ENCODE results near the gene DDX54.

The DDX54 gene

DNA sequence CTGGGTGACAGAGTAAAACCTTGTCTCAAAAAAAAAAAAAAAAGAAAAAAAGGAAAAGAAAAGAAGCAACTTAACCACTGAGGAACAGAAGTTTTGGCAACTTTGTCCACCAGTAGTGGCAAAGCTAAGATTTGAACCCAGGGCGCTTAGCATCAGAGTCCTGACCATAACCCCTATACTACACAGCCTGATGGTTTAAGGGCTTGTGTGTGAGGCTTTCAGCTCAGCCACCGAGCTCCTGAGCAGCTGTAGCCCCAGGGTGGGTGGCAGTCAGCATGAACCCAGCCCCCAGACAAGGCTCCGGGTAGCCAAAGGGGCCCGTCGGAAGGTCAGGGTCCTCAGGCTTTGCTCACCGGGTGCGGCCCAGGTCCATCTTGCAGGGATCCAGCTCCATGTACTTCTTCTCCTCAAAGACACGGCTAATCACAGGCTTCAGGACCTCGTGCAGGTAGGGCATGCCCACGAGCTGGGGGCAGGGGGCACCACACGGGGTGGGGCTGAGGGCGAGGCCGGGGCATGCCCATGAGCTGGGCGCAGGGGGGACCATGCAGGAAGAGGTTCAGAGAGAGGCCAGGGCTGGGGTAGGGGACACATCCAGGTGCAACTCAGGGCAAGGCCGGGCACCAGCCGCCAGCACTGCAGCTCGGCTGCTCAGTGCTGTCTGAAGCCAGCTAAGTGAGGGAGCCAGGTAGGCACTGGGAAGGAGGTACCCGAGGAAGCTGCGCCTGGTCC, 70.7 kb downstream of the DDX54 start:
- no peak for DNase-seq

DNA sequence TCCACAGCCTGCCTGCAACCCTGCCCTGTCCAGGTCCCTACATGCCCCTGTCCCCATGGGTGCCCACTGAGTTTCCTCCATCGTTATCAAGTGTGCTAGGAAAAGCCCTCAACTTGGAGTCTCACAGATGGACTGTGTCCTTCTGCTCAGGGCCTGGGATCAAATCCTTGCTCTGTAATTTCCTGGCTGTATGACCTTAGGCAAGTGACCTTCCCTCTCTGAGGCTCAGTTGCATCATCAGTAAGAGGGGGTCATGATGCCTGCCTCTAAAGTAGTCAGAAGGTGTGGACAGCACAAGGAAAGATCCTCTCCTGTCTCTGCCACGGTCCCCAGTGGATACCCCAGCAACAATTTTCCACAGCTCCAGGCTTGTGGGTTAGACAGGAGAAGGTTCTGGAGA, 71.9 kb downstream of the DDX54 start:
- DNase-seq, result no peak

DNA sequence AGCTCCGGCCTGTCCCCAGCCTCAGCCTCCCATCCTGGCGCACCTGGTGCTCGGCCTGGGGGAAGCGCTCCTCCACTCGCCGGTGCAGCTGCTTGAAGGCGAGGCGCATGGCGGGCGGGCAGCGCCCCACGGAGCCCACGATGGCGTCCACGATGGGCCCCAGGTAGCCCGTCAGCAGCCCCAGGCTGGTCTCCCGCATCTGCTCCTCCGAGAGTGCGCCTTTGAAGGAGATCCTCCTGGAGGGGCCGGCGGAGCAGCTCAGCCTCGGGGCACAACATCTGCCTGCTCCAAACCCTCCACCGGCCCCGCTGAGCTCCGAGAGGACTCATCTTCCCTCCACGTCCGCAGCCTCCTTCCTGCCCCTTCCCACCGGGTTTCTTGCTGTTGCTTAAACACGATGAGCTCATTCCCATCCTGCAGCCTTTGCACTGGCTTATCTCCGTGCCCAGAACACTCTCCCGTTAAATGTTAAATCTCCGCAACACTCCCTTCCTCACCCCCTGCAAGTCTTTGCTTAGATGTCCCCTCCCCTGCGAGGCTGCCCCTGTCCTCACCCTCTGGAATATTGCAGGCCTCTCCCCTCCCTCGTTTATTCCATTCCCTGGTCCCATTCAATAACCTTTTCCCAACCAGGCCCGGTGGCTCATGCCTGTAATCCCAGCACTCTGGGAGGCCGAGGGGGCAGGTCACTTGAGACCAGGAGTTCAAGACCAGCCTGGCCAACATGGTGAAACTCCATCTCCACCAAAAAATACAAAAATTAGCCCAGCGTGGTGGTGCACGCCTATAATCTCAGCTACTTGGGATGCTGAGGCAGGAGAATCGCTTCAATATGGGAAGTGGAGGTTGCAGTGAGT, 73.0 kb downstream of the DDX54 start:
- no peak for DNase-seq

DNA sequence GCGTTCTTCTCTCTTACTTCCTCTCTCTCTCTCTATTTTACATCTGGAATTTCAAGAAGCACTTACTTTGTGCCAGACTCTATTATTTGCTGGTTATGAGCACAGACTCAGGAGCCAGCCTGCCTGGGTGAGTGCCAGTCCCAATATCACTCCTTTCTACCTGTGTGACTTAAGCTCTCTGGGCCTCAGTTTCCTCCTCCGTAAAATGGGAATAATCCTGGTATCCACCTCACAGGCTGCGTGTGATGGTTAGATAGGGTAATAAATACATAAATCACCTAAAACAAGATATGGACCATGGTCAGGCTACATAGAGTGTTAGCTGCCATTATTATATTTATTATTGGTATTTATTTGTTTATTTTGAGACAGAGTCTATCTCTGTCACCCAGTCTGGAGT, 74.0 kb downstream of the DDX54 start:
- no peak for DNase-seq

DNA sequence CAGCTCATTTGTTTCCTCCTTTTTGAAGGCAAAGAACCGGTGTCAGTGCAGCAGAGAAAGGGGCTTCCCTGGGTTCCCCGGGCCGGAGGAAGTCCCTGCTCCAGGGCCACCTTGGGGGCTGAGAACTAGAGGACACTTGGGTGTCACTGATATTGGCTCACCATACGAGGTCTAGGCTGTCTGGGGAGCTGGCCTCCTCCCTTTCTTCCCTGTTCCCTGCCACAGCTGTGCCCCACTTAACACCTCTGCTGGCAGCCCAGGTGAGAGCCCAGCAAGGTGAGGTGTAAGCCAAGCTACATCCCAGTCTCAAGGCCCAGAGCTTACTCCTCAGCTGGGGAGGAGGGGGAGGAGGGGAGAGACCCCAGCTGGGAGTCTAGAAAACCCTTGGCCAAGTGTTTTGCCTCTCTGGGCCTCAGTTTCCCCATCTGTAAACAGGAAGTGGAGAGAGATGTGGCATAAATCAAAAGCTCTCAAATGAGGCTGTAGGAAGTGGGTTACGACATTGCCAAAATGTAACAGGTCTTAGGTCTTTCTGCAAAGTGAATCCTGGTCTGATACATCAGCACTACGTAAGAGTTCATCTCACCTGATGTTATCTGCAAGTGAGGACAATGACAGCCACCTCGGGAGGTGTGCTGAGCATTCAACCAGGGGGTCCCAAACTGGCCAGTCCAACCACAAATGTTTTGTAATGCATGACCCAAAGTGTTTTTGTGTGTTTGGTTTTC, 75.2 kb downstream of the DDX54 start:
- DNase-seq, result no peak

DNA sequence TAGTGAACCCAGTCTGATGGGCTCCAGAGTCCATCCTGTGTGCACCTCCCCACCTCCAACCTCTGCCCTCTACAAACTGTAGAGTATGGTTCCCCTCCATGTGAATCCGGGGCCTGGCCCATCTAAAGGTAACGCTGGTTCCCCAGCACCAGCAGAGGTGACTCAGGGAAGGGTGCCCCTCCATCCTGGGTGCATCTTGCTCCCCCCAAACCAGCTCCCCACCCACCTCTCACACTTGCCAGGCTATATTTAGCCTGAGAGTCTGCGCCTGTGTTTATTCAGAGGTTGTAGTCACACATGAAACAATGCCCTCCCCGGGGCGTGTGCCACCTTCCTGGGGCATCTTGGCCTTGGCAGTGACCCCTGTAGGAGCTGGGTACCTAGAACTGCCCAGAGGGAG, 75.9 kb downstream of the DDX54 start:
- DNase-seq, result no peak

DNA sequence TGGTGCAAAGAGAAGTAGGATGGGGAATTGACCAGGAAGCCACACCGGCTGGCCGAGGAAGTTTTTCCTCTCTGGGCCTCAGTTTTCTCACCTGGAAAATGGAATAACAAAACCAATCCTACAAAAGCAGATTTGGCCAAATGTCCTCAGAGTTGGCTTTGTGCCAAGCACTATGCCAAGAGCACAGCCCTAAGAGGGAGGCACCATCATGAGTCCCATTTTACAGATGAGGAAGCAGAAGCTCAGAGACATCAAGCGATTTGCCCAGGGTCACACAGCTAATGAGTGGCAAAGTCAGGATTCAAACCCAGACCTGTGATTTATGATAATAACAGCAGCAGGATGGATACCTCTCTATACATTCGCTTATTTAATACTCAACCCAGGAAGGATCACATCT, 77.0 kb downstream of the DDX54 start:
- no peak for DNase-seq
